Activated T-cell treated with anti-CD3 and anti-CD28 coated beads, Interleukin-2, amount 50 U/mL, for 72 hours (primary cell): ENCODE measurements around the gene RHBDF1. TPM values are rescaled to one million over a fixed set of nuclear protein-coding genes. Genes with fewer than 3 reads are reported as not detected.

Source experiments
- ATAC-seq, 2 donors: fragments of 150-1000 bp; cut with Tn5 transposase; replicated peaks in 1 of 2; 2 replicates each; pipeline ENCODE4 v1.10.0; 2021; ENCODE audit warnings: moderate library complexity in 2 of 2, mild to moderate bottlenecking in 1 of 2
- DNase-seq, 2 donors: peaks; one replicate each; pipeline ENCODE4 v3.0.0; 2021 to 2022; ENCODE audit warnings: mixed read lengths in 1 of 2
- H3K27ac Mint-ChIP-seq: one replicate; pipeline ENCODE4 v1.8.0; 2022; ENCODE audit warnings: mild to moderate bottlenecking, moderate library complexity, mixed read lengths
- H3K27me3 Mint-ChIP-seq: one replicate; pipeline ENCODE4 v1.8.0; 2022; ENCODE audit warnings: low read depth, mixed read lengths
- H3K36me3 Mint-ChIP-seq, 2 donors: one replicate each; pipeline ENCODE4 v1.8.0; 2022; ENCODE audit warnings: mixed read lengths in 2 of 2, mild to moderate bottlenecking in 1 of 2; ENCODE audit not compliant: insufficient read depth in 2 of 2
- H3K4me1 Mint-ChIP-seq: one replicate; pipeline ENCODE4 v1.8.0; 2022; ENCODE audit warnings: low read depth, mixed read lengths
- H3K4me3 Mint-ChIP-seq, 2 donors: one replicate each; pipeline ENCODE4 v1.8.0; 2022; ENCODE audit warnings: mild to moderate bottlenecking in 2 of 2, mixed read lengths in 2 of 2, moderate library complexity in 2 of 2
- H3K9me3 Mint-ChIP-seq, 2 donors: one replicate each; pipeline ENCODE4 v1.8.0; 2022; ENCODE audit warnings: mixed read lengths in 2 of 2
- total RNA-seq, 2 donors: library from RNA; stranded (reverse); gene quantifications; one replicate each; pipeline ENCODE4 v1.2.3, GENCODE V29; 2022

The RHBDF1 gene
- total RNA-seq, 2 donors from 2014 or later = 0.31 to 0.53 TPM

- Mint-ChIP-seq H3K4me1 (peaks cover 8% of the 10 kb centered on the region), H3K9me3 (no peaks in the 10 kb centered on the region), H3K27me3 (peaks cover 4% of the 10 kb centered on the region), H3K4me3 (no peak overlapping the region), H3K27ac (no peak overlapping the region), H3K36me3 (peaks cover 0 to 1% of the 10 kb centered on the region in 2 donors)
- ATAC-seq (peak; percentile 90 to 91), DNase-seq (peak; percentile 87 to 92)
These were observed 6.7 kb downstream of the RHBDF1 start for GRCh38 chr16:65745-66144.

- DNase-seq (no peak), ATAC-seq (no peak)
- Mint-ChIP-seq H3K4me1 (peaks cover 8% of the 10 kb centered on the region), H3K4me3 (no peak overlapping the region), H3K27ac (no peak overlapping the region), H3K27me3 (no peaks in the 10 kb centered on the region), H3K9me3 (no peaks in the 10 kb centered on the region), H3K36me3 (no peaks in the 10 kb centered on the region)
These were observed 7.5 kb downstream of the RHBDF1 start for GRCh38 chr16:64914-65255.

- Mint-ChIP-seq H3K27me3 (no peaks in the 10 kb centered on the region), H3K4me3 (no peak overlapping the region), H3K9me3 (no peaks in the 10 kb centered on the region), H3K36me3 (no peaks in the 10 kb centered on the region), H3K4me1 (peaks cover 8% of the 10 kb centered on the region), H3K27ac (no peak overlapping the region)
- ATAC-seq = no peak
- DNase-seq = no peak
These were observed 8.2 kb downstream of the RHBDF1 start for GRCh38 chr16:63998-64913.

DNA sequence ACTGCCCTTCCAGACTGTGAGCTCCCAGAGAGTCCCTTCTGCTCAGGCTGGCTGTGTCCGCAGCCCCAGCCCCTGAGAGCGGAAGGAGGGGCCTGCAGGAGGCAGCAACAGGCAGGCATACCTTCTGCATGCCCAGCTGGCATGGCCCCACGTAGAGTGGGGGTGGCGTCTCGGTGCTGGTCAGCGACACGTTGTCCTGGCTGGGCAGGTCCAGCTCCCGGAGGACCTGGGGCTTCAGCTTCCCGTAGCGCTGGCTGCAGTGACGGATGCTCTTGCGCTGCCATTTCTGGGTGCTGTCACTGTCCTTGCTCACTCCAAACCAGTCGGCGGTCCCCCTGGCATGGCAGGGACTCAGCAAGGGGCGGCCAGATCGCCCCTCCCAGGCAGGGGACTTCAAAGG, 9.0 kb downstream of the RHBDF1 start:
- no peak for ATAC-seq
- Mint-ChIP-seq H3K27me3 (no peaks in the 10 kb centered on the region), H3K27ac (no peak overlapping the region), H3K4me1 (peaks cover 8% of the 10 kb centered on the region), H3K4me3 (no peak overlapping the region), H3K36me3 (no peaks in the 10 kb centered on the region), H3K9me3 (no peaks in the 10 kb centered on the region)
- no peak for DNase-seq

- no peaks in the 10 kb centered on the region for H3K9me3 Mint-ChIP-seq
- no peak for DNase-seq
- H3K36me3 Mint-ChIP-seq = peaks cover 0 to 3% of the 10 kb centered on the region in 2 donors
- H3K4me1 Mint-ChIP-seq = peaks cover 8% of the 10 kb centered on the region
- no peaks in the 10 kb centered on the region for H3K27me3 Mint-ChIP-seq
- no peak for ATAC-seq
- H3K4me3 Mint-ChIP-seq = no peak overlapping the region
- H3K27ac Mint-ChIP-seq = no peak overlapping the region
These were observed 9.5 kb downstream of the RHBDF1 start for GRCh38 chr16:62968-63391.

- Mint-ChIP-seq H3K27ac (no peak overlapping the region), H3K27me3 (no peaks in the 10 kb centered on the region), H3K4me1 (peaks cover 8% of the 10 kb centered on the region), H3K4me3 (no peak overlapping the region), H3K9me3 (no peaks in the 10 kb centered on the region), H3K36me3 (peaks cover 0 to 6% of the 10 kb centered on the region in 2 donors)
- ATAC-seq = no peak
- DNase-seq = no peak
These were observed 10.0 kb downstream of the RHBDF1 start for GRCh38 chr16:62283-62967.

- no peaks in the 10 kb centered on the region for H3K9me3 Mint-ChIP-seq
- no peak overlapping the region for H3K4me3 Mint-ChIP-seq
- peaks cover 0 to 6% of the 10 kb centered on the region in 2 donors for H3K36me3 Mint-ChIP-seq
- H3K4me1 Mint-ChIP-seq = peaks cover 8% of the 10 kb centered on the region
- H3K27ac Mint-ChIP-seq = no peak overlapping the region
- no peaks in the 10 kb centered on the region for H3K27me3 Mint-ChIP-seq
- ATAC-seq = no peak
- no peak for DNase-seq
These were observed 10.6 kb downstream of the RHBDF1 start for GRCh38 chr16:61879-62281.

DNA sequence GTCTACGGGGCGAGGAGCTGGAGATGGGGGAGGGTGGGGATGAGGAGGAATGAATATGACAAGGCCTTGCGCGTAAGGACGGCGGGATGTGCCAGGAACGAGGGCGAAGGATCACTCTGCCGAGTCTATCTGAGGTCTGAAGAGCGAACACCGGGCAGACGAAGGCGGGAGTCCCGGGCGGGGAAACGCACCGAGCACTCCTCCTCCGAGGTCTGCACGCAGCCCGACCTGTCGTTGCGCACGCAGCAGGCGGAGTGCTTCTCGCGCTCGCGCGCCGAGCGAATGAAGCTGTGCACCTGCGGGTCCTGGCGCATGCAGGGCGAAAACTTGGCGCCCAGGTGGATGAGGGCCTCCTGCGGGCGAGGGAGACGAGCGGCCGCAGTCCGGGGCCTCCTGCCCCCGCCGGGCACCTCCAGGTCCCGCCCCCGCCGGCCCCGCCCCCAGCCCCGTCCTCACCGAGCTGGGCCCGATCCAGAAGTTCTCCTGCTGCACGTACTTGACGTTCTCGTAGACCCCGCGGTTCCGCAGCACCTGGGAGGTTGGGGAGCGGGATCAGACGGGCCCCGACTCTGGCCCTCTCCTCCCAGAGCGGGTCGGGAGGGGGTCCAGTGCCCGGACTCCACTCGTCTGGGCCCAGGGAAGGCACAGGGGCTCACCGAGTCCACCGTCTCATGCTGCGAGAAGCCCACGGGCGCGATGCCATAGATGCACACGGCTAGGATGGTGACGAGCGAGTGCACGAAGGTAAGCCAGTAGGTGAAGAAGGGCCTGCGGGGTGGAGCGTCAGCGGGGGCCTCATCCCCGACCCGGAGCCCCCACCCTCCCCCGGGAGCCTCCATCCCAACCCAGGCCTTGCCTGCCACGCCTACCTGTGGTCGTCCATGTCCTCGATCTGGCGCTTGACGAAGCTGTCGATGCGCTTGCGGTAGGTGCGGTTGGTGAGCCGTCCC, 11.2 kb downstream of the RHBDF1 start:
- no peak overlapping the region for H3K27ac Mint-ChIP-seq
- peaks cover 7% of the 10 kb centered on the region for H3K4me1 Mint-ChIP-seq
- ATAC-seq (no peak), DNase-seq (no peak)
- peaks cover 0 to 6% of the 10 kb centered on the region in 2 donors for H3K36me3 Mint-ChIP-seq
- no peaks in the 10 kb centered on the region for H3K27me3 Mint-ChIP-seq
- no peaks in the 10 kb centered on the region for H3K9me3 Mint-ChIP-seq
- no peak overlapping the region for H3K4me3 Mint-ChIP-seq

DNA sequence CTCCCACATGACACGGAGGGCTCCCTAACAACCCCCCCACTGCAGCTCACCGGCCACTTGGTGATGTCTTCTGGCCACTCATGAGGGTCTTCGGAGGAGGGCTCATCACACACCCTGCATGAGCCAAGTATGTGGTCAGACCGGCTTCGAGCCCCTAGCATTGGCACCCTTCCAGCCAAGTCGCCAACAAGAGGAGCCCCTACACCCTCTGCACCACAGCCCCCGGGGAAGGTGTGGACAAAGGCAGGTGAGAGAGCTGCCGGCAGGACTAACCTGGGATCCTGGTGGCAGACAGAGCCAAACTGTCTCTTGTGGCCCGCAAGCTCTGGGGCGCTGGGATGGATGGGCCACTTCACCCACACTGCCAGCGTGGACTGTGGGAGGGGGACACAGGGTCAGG, 12.3 kb downstream of the RHBDF1 start:
- Mint-ChIP-seq H3K9me3 (no peaks in the 10 kb centered on the region), H3K4me1 (peaks cover 1% of the 10 kb centered on the region), H3K27me3 (no peaks in the 10 kb centered on the region), H3K36me3 (peaks cover 0 to 8% of the 10 kb centered on the region in 2 donors), H3K27ac (no peak overlapping the region), H3K4me3 (no peak overlapping the region)
- no peak for DNase-seq
- ATAC-seq = no peak

DNA sequence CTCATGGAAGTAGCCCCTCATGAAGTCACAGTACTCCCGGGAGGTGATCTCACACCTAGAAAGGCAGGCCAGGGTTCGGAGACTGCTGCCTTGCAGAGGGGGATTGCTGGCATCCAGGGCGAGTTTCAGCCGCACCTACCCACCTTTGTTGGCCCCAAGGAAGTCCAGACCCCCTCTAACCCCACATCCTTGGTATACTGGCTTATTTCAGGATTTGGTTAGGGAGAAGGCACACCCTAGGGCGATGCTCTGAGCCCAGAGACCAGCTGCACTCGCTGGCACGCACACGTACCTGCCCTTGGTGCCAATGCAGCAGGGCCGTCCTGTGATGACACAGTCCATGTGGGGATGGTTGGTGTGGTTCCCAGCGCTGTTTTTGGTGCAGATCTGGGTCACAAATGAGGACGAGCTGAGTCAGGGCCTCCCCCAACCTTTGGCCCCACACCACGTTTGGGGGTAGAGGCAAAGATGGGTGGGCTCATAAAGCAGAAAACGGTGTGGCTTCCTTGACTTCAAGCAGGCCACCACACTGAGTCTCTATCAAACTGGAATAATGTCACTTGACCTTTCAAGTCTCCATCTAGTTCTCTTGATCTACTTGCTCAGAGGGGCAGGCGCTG, 12.9 kb downstream of the RHBDF1 start:
- no peak for ATAC-seq
- H3K4me3 Mint-ChIP-seq = no peak overlapping the region
- H3K4me1 Mint-ChIP-seq = peaks cover 6% of the 10 kb centered on the region
- no peaks in the 10 kb centered on the region for H3K9me3 Mint-ChIP-seq
- H3K27ac Mint-ChIP-seq = no peak overlapping the region
- no peak for DNase-seq
- peaks cover 0 to 8% of the 10 kb centered on the region in 2 donors for H3K36me3 Mint-ChIP-seq
- H3K27me3 Mint-ChIP-seq = no peaks in the 10 kb centered on the region

GRCh38 chr16:58491-59439, 13.7 kb downstream of the RHBDF1 start:
- no peak overlapping the region for H3K27ac Mint-ChIP-seq
- no peak for ATAC-seq
- H3K4me3 Mint-ChIP-seq = no peak overlapping the region

DNA sequence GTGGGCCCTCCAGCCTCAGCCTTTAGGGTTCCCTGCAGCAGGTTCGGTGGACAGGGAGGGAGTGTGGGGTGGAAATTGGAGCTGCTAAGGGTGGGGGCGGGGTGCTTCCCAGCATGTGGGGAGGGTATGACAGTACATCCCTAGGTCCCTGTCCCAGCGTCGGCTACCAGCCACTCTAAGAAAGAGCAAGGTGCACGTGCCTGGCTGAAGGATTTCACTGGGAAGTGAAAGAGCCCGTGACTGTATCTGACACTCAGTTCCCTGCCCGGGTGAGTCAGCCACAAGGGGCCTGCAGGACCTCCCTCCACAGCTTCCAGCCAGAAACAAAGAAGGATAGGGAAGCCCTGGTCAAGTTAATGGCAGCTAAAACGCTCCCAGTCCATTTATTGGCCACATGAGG, 14.7 kb downstream of the RHBDF1 start:
- Mint-ChIP-seq H3K9me3 (no peaks in the 10 kb centered on the region), H3K4me1 (peaks cover 10% of the 10 kb centered on the region), H3K27me3 (no peaks in the 10 kb centered on the region), H3K4me3 (no peak overlapping the region), H3K36me3 (peaks cover 6 to 14% of the 10 kb centered on the region in 2 donors), H3K27ac (no peak overlapping the region)
- no peak for ATAC-seq
- no peak for DNase-seq

More at GRCh38 chr16:58491-59439, 13.7 kb downstream of the RHBDF1 start:
- Mint-ChIP-seq H3K36me3 (peaks cover under 1 to 8% of the 10 kb centered on the region in 2 donors), H3K9me3 (no peaks in the 10 kb centered on the region), H3K4me1 (peaks cover 6% of the 10 kb centered on the region), H3K27me3 (no peaks in the 10 kb centered on the region)
- DNase-seq = no peak
